Sigmoid colon (tissue), 4 donors: ENCODE results near the gene DICER1.

ENCODE experiments used
- EP300 ChIP-seq, 4 donors: sonication (generic); formaldehyde crosslinking; IDR thresholded peaks; one replicate each; pipeline ENCODE4 v1.6.1; 2017; ENCODE audit warnings: antibody characterized with exemption in 4 of 4
- POLR2A ChIP-seq, 2 donors: fragments of 450-650 bp; IDR thresholded peaks; one replicate each; pipeline ENCODE4 v1.6.1; 2016; ENCODE audit warnings: antibody characterized with exemption in 2 of 2, mild to moderate bottlenecking in 2 of 2, moderate library complexity in 2 of 2
- POLR2AphosphoS5 ChIP-seq, 4 donors: sonication (generic); formaldehyde crosslinking; IDR thresholded peaks; one replicate each; pipeline ENCODE4 v1.6.1; 2017; ENCODE audit warnings: antibody characterized with exemption in 4 of 4
- TF ChIP-seq, protein P1 (sequence below), 4 experiments: fragments of 450-650 bp in 3 of 4; fragments of 200-600 bp in 1 of 4; IDR thresholded peaks; one replicate each; pipeline ENCODE4 v1.5.1; 2016 to 2019; ENCODE audit warnings: antibody characterized with exemption in 4 of 4, mild to moderate bottlenecking in 3 of 4, moderate library complexity in 2 of 4

DNA sequence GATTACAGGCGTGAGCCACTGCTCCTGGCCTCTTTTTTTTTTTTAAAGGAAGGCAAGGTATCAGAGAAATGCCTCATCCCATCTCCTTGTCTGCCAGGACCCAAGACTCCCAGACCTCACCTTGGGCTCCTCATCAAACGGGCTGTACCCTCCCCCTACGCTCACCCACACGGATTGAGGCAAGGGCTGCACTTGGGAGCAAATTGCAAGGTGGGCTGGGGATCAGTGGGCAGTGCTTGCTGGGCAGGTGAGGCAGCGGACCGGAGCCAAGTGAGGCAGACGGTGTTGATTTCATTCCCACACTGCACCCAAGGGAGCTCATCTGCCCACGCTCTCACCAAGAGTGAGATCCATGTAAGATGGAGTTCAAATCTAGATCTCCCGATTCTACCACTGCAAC is 41.0 kb upstream of the DICER1 start:
- TF ChIP-seq, protein P1, sequence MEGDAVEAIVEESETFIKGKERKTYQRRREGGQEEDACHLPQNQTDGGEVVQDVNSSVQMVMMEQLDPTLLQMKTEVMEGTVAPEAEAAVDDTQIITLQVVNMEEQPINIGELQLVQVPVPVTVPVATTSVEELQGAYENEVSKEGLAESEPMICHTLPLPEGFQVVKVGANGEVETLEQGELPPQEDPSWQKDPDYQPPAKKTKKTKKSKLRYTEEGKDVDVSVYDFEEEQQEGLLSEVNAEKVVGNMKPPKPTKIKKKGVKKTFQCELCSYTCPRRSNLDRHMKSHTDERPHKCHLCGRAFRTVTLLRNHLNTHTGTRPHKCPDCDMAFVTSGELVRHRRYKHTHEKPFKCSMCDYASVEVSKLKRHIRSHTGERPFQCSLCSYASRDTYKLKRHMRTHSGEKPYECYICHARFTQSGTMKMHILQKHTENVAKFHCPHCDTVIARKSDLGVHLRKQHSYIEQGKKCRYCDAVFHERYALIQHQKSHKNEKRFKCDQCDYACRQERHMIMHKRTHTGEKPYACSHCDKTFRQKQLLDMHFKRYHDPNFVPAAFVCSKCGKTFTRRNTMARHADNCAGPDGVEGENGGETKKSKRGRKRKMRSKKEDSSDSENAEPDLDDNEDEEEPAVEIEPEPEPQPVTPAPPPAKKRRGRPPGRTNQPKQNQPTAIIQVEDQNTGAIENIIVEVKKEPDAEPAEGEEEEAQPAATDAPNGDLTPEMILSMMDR (IDR thresholded peaks at IDR 0.05) = no peak
- TF ChIP-seq POLR2AphosphoS5 (IDR thresholded peaks at IDR 0.05) (no peak), POLR2A (IDR thresholded peaks at IDR 0.05) (no peak), EP300 (IDR thresholded peaks at IDR 0.05) (no peak)
